OCI-LY1 (cell line): ENCODE measurements around the gene TMEM176B.

Source experiments
- CTCF ChIP-seq: fragments of 200-600 bp; sonication (generic), shearing (Covaris generic); IDR thresholded peaks from 2 replicates; pipeline ENCODE4 v1.5.1; 2017; ENCODE audit warnings: mild to moderate bottlenecking, antibody characterized with exemption, low read length, moderate library complexity, mixed read lengths
- EZH2 ChIP-seq: fragments of 200-600 bp; sonication (generic), shearing (Covaris generic); IDR thresholded peaks from 2 replicates; pipeline ENCODE4 v1.8.0; 2017; ENCODE audit warnings: borderline replicate concordance, mixed run types, mild to moderate bottlenecking, antibody characterized with exemption, low read length, moderate library complexity, mixed read lengths

- TF ChIP-seq CTCF (no peak), EZH2 (no peak)
Measured at GRCh38 chr7:150744041-150744656, 56.0 kb downstream of the TMEM176B start.
